ENCODE results near the gene RAB44. TPM values are rescaled to one million over a fixed set of nuclear protein-coding genes. Genes with fewer than 3 reads are reported as not detected.

Gene RAB44
- total and polyA plus RNA-seq, 7 donors, result under 0.01 to 0.71 (median 0.17) TPM; not detected in 3

- WGBS, 2 donors, result 11 to 24% methylated on average over 24 of the region's 24 CpGs
- intact Hi-C loops (cut with DNase I), result loop anchor here (5.0 kb wide), 1 partner anchor 108 kb away; no protein-coding TSS in a partner anchor
- Histone ChIP-seq H3K27me3 (no peaks in the 10 kb centered on the region), H3K9me3 (no peaks in the 10 kb centered on the region), H3K4me1 (peaks cover 0 to 24% (median 20%) of the 10 kb centered on the region in 4 donors), H3K4me3 (peak overlapping the region; percentile 2 to 34 (median 24)), H3K36me3 (no peaks in the 10 kb centered on the region), H3K27ac (peak overlapping the region; percentile 76 to 89 (median 81))
- DNase-seq, result peak; percentile 94
- TF ChIP-seq POLR2A (IDR thresholded peaks at IDR 0.05), result no peak
- TF ChIP-seq CTCF (IDR thresholded peaks at IDR 0.05), result peak in 1 of 4 experiments; percentile 8
- peak in 3 of 4 donors; percentile 48 to 85 (median 80) for TF ChIP-seq EP300 (IDR thresholded peaks at IDR 0.05)
- TF ChIP-seq POLR2AphosphoS5 (IDR thresholded peaks at IDR 0.05), result peak; percentile 53 to 87 (median 56)
Observed at GRCh38 chr6:36735110-36736071, 37.8 kb downstream of the RAB44 start.

GRCh38 chr6:36737043-36737785 lies 39.6 kb downstream of the RAB44 start:
- H3K9me3 ChIP-seq, result no peaks in the 10 kb centered on the region
- 93 to 95% methylated on average over 14 of the region's 14 CpGs for WGBS, 2 donors
- TF ChIP-seq POLR2AphosphoS5 (IDR thresholded peaks at IDR 0.05) (no peak), POLR2A (IDR thresholded peaks at IDR 0.05) (no peak), EP300 (IDR thresholded peaks at IDR 0.05) (no peak), CTCF (IDR thresholded peaks at IDR 0.05) (no peak)
- peaks cover 0 to 24% (median 20%) of the 10 kb centered on the region in 4 donors for H3K4me1 ChIP-seq
- no peak overlapping the region for H3K27ac ChIP-seq
- intact Hi-C loops (cut with DNase I), result loop anchor here (5.0 kb wide), 1 partner anchor 110 kb away; no protein-coding TSS in a partner anchor
- no peak overlapping the region for H3K4me3 ChIP-seq
- no peaks in the 10 kb centered on the region for H3K27me3 ChIP-seq
- H3K36me3 ChIP-seq, result no peaks in the 10 kb centered on the region
- DNase-seq, result no peak

- Histone ChIP-seq H3K4me1 (peaks cover 0 to 24% (median 20%) of the 10 kb centered on the region in 4 donors), H3K9me3 (no peaks in the 10 kb centered on the region), H3K4me3 (no peak overlapping the region), H3K27me3 (no peaks in the 10 kb centered on the region), H3K27ac (no peak overlapping the region), H3K36me3 (no peaks in the 10 kb centered on the region)
- TF ChIP-seq POLR2A (IDR thresholded peaks at IDR 0.05), result no peak
- TF ChIP-seq EP300 (IDR thresholded peaks at IDR 0.05), result no peak
- no peak for TF ChIP-seq CTCF (IDR thresholded peaks at IDR 0.05)
- TF ChIP-seq POLR2AphosphoS5 (IDR thresholded peaks at IDR 0.05), result no peak
- intact Hi-C loops (cut with DNase I), result loop anchor here (5.0 kb wide), 1 partner anchor 111 kb away; no protein-coding TSS in a partner anchor
- no peak for DNase-seq
- 96 to 99% methylated on average over 1 of the region's 1 CpG for WGBS, 2 donors
Observed at GRCh38 chr6:36738108-36738507, 40.5 kb downstream of the RAB44 start.

GRCh38 chr6:36739947-36740817 lies 42.6 kb downstream of the RAB44 start:
- Histone ChIP-seq H3K4me1 (peaks cover 0 to 13% (median 12%) of the 10 kb centered on the region in 4 donors), H3K9me3 (no peaks in the 10 kb centered on the region), H3K27ac (no peak overlapping the region), H3K4me3 (no peak overlapping the region), H3K27me3 (no peaks in the 10 kb centered on the region), H3K36me3 (no peaks in the 10 kb centered on the region)
- TF ChIP-seq CTCF (IDR thresholded peaks at IDR 0.05) (no peak), POLR2A (IDR thresholded peaks at IDR 0.05) (no peak), POLR2AphosphoS5 (IDR thresholded peaks at IDR 0.05) (no peak), EP300 (IDR thresholded peaks at IDR 0.05) (no peak)
- WGBS, 2 donors, result 73 to 74% methylated on average over 13 of the region's 13 CpGs
- DNase-seq, result no peak
- intact Hi-C loops (cut with DNase I), result loop anchor here (5.0 kb wide), 1 partner anchor 113 kb away; no protein-coding TSS in a partner anchor
